Measurements from ENCODE around the gene C5orf34. TPM values are rescaled to one million over a fixed set of nuclear protein-coding genes. Genes with fewer than 3 reads are reported as not detected.
A peak's percentile ranks its signal among the peaks of the same experiment; 100 is the strongest.

C5orf34 gene
- 24.9 and 68.1 TPM in 2 replicates for total RNA-seq (2011; cell fraction: chromatin; rRNA removed; ENCODE audit: low replicate concordance)
- total RNA-seq (2011; cell fraction: nucleolus; rRNA removed): 16.0 and 22.9 TPM in 2 replicates
- total RNA-seq (2011; cell fraction: nucleoplasm; rRNA removed): 24.2 and 24.8 TPM in 2 replicates
- total RNA-seq (2014; rRNA removed): 13.1 and 13.2 TPM in 2 replicates
- 20.7 and 24.3 TPM in 2 replicates for total RNA-seq (2014; rRNA removed; fragmentation: Illumina TruSeq; extraction: Trizol)
- total RNA-seq (2015; rRNA removed; fragmentation: Illumina TruSeq; extraction: Trizol): 18.2 and 19.0 TPM in 2 replicates
- total RNA-seq (2021): 13.8 and 15.7 TPM in 2 replicates
- 28.9 and 32.6 TPM in 2 replicates for polyA plus RNA-seq (2011; rRNA removed)
- polyA plus RNA-seq (2011; cell fraction: cytosol; rRNA removed): 6.9 and 11.5 TPM in 2 replicates
- polyA plus RNA-seq (2011; cell fraction: nucleus; rRNA removed): 27.4 and 34.7 TPM in 2 replicates
- polyA plus RNA-seq (2012): 8.8 and 12.3 TPM in 2 replicates
- 19.4 and 23.5 TPM in 2 replicates for polyA plus RNA-seq (2014; fragmentation: Illumina TruSeq; extraction: Trizol)
- 10 to 100 TPM; 21.4 to 27.8 TPM for polyA plus RNA-seq (2014; fragmentation: Nextera tagmentation; extraction: Ambion mirVana)
- 18.1 and 18.9 TPM in 2 replicates for polyA plus RNA-seq (2014; rRNA removed)
- 37.6 and 39.6 TPM in 2 replicates for polyA minus RNA-seq (2011; rRNA and poly(A)+ RNA removed)
- polyA minus RNA-seq (2011; cell fraction: cytosol; rRNA and poly(A)+ RNA removed): 6.2 and 11.1 TPM in 2 replicates
- polyA minus RNA-seq (2011; cell fraction: nucleus; rRNA and poly(A)+ RNA removed): 23.6 and 40.1 TPM in 2 replicates
- Bru-seq, nascent RNA: percentile 87 among the genes with signal in this experiment
- BruChase-seq, experiment 1, labeled RNA remaining after a 2-hour chase: percentile 84 among the genes with signal in this experiment
- BruChase-seq, experiment 2, labeled RNA remaining after a 6-hour chase: percentile 86 among the genes with signal in this experiment
- long read RNA-seq, experiment 1, transcript C5orf34-201 (13 exons, 2,507 nt): major isoform, 14 of 42 reads
- long read RNA-seq, experiment 1, partial matches to known transcripts: 19 of 42 reads
- long read RNA-seq, experiment 1, other reads (novel, unspliced or antisense): 9 of 42 reads
- long read RNA-seq, experiment 2, partial matches to known transcripts: 5 of 7 reads
- long read RNA-seq, experiment 2, other reads (novel, unspliced or antisense): 1 of 7 reads
- long read RNA-seq, experiment 3, transcript C5orf34-201 (13 exons, 2,507 nt): major isoform, 11 of 32 reads
- long read RNA-seq, experiment 3, partial matches to known transcripts: 11 of 32 reads
- long read RNA-seq, experiment 3, other reads (novel, unspliced or antisense): 9 of 32 reads

DNA sequence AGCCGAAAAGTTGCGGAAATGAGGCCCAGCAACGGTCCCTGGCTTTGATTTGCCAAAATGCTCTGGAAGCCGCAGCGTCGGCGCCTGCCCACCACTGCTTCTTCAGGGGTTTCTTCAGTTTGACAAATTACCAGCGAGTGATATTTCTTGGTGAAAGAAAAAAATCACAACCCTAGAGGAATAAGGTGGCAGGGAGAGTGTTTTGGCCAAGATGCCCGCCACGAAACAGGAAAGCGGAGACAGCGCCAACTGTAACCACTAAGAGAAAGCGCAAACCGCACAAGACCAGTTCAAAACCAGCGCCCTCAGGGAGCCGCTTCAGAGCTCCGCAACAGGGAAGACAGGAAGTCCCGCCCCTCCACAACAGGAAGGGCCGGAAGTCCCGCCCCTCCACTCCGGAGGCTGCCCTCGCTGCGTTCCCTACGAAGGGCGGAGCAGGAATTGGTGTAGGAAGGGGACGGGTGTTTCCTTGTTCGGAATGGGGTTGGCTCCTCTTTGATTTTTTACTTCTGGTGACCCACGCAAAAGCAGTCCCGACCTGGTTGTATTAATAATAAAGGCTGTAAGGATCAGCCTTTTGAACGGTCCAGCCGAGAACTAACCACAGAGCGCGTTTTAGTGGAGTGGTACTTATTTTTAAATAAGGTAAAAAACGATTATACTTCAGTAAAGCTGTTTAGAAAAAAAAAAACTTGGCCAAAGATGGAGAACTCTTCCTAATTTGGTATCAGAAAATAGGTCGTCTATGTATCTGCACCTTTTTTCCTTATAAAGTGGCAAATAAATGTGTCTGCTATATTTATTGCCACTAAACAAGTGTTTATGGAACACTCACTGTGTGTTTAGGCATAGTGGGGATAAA is at the start of gene C5orf34:
Gene C5orf34 (minus strand): TSS at position 333 of the 862 bp plus-strand sequence. CDS start 5,809 bp downstream, outside the sequence.
- Histone ChIP-seq H3K9me1 (ENCODE audit: control insufficient read depth, insufficient read depth, low read length) (peaks cover 2% of the 10 kb centered on the region), H2AFZ (ENCODE audit: low read depth, low read length) (peak within 1 kb of the TSS; percentile 93), H3K4me1 (replicated peaks in 1 of 2; ENCODE audit: control insufficient read depth in 2 of 2, insufficient read depth in 2 of 2, low read length in 2 of 2) (peaks cover 0 to 16% of the 10 kb centered on the region in 2 experiments; a peak in 4 of 5 replicates), H3K9ac (ENCODE audit: insufficient read depth in 1 of 2, low read depth in 2 of 2, low read length in 2 of 2) (peak within 1 kb of the TSS; percentile 89 to 92), H4K20me1 (replicated peaks; ENCODE audit: control insufficient read depth, insufficient read depth, low read length) (no peaks in the 10 kb centered on the region), H3K27me3 (ENCODE audit: control insufficient read depth in 2 of 2, insufficient read depth in 2 of 2, low read length in 2 of 2) (no peaks in the 10 kb centered on the region), H3K4me3 (peak within 1 kb of the TSS; percentile 64), H3K9me3 (replicated peaks; ENCODE audit: control insufficient read depth, insufficient read depth, low read depth, low read length) (no peaks in the 10 kb centered on the region), H3K27ac (ENCODE audit: extremely low read depth, low read depth, low read length) (peak within 1 kb of the TSS; percentile 85), H3K36me3 (ENCODE audit: control insufficient read depth, insufficient read depth, low read length) (0 out of 3 replicates have a peak, but pooled peaks cover 6% of the 10 kb centered on the region), H3K4me2 (ENCODE audit: insufficient read depth, low read length) (peak within 1 kb of the TSS; percentile 93), H3K79me2 (ENCODE audit: control insufficient read depth, insufficient read depth, low read length) (peaks cover 28% of the 10 kb centered on the region)
- intact Hi-C loops (cut with micrococcal nuclease) (loop anchor here (1.0 to 5.0 kb wide), 2 partner anchors 31 to 87 kb away; partner anchors contain the start of gene NNT), in situ Hi-C loops (cut with MboI) (no loop called here)
- ChIA-PET POLR2A (interaction anchor here (0.6 to 2.1 kb wide), 14 partner anchors 9 to 116 kb away, joined by 3 to 11 read pairs (median 4); partner anchors contain the start of gene CCL28), CTCF (ENCODE audit: low intra/inter-chr PET ratio) (no interaction called here)
- peak; percentile 96 for ATAC-seq
- peak; percentile 83 for FAIRE-seq
- TSS peak; percentile 95 for BruUV-seq (replicated peaks)
- WGBS (ENCODE audit: insufficient coverage, low coverage, missing lambda C conversion rate): under 1% methylated on average over 35 of the region's 35 CpGs
- DNase-seq (ENCODE audit: extremely low read depth in 1 of 4, low spot score in 3 of 4): peak; percentile 98 to 99 (median 99)
- TF ChIP-seq ZNF717 (CRISPR knock-in tag; IDR thresholded peaks at IDR 0.05) (no peak), CHD1 (IDR thresholded peaks at IDR 0.05; ENCODE audit: low read length) (peak; percentile 5), PCBP2 (IDR thresholded peaks at IDR 0.05; ENCODE audit: low read depth, low read length, poor library complexity, severe bottlenecking) (no peak), ZNF3 (CRISPR knock-in tag; IDR thresholded peaks at IDR 0.05) (no peak), SRSF3 (IDR thresholded peaks at IDR 0.05; ENCODE audit: insufficient read depth, low read length) (no peak), FOXA1 (IDR thresholded peaks at IDR 0.05; ENCODE audit: borderline replicate concordance) (no peak), EHMT2 (IDR thresholded peaks at IDR 0.05) (no peak), PYGO2 (tag; IDR thresholded peaks at IDR 0.05) (no peak), ZZZ3 (IDR thresholded peaks at IDR 0.05) (no peak), ZNF766 (CRISPR knock-in tag; conservative IDR thresholded peaks at IDR 0.05) (peak; percentile 78), ARHGAP35 (IDR thresholded peaks at IDR 0.05; ENCODE audit: partially characterized antibody) (no peak), E2F4 (CRISPR knock-in tag; IDR thresholded peaks at IDR 0.05; ENCODE audit: low read depth) (peak; percentile 95), ZNF239 (CRISPR knock-in tag; IDR thresholded peaks at IDR 0.05) (no peak), ZNF57 (CRISPR knock-in tag; IDR thresholded peaks at IDR 0.05) (no peak), ZBTB2 (IDR thresholded peaks at IDR 0.05) (0 out of 2 replicates have a peak, but pooled peaks have one; percentile 9)

Measured in K562 (cell line).